Measurements from ENCODE around the gene CD163L1.

DNA sequence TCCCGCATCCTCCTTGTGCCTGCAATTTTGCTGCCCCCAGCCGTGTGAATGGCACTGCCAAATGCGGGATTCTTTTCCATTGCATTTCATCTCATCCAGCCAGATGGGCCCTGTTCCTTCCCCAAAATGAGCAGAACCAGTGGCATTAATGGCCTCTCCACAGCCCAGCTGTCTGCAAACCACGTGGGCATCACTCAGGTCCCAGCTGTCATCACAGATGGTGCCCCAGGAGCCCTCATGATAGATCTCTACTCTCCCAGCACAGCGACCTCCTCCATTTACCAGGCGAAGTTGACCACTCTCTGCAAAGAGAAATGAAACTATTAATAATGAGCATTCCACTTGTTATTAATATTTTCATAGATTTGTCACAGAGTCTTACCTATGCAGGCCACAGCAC lies 42.6 kb upstream of the CD163L1 start:
- TF ChIP-seq, protein P1, sequence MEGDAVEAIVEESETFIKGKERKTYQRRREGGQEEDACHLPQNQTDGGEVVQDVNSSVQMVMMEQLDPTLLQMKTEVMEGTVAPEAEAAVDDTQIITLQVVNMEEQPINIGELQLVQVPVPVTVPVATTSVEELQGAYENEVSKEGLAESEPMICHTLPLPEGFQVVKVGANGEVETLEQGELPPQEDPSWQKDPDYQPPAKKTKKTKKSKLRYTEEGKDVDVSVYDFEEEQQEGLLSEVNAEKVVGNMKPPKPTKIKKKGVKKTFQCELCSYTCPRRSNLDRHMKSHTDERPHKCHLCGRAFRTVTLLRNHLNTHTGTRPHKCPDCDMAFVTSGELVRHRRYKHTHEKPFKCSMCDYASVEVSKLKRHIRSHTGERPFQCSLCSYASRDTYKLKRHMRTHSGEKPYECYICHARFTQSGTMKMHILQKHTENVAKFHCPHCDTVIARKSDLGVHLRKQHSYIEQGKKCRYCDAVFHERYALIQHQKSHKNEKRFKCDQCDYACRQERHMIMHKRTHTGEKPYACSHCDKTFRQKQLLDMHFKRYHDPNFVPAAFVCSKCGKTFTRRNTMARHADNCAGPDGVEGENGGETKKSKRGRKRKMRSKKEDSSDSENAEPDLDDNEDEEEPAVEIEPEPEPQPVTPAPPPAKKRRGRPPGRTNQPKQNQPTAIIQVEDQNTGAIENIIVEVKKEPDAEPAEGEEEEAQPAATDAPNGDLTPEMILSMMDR (optimal IDR thresholded peaks at IDR 0.05 in 1 of 3, IDR thresholded peaks at IDR 0.05 in 1 of 3, conservative IDR thresholded peaks at IDR 0.05 in 1 of 3; ENCODE audit: extremely low read depth in 1 of 3, insufficient read depth in 2 of 3, low read length in 3 of 3): no peak
- no peak for TF ChIP-seq EZH2 (IDR thresholded peaks at IDR 0.05; ENCODE audit: low read length)

Measured in keratinocyte (primary cell).